NCI-H2107 (cell line): ENCODE results near the gene DNMT1.

ENCODE experiments used
- DNase-seq: peaks from one replicate; lab custom pipeline; 2025; lab: John Stamatoyannopoulos, UW

Gene DNMT1

DNA sequence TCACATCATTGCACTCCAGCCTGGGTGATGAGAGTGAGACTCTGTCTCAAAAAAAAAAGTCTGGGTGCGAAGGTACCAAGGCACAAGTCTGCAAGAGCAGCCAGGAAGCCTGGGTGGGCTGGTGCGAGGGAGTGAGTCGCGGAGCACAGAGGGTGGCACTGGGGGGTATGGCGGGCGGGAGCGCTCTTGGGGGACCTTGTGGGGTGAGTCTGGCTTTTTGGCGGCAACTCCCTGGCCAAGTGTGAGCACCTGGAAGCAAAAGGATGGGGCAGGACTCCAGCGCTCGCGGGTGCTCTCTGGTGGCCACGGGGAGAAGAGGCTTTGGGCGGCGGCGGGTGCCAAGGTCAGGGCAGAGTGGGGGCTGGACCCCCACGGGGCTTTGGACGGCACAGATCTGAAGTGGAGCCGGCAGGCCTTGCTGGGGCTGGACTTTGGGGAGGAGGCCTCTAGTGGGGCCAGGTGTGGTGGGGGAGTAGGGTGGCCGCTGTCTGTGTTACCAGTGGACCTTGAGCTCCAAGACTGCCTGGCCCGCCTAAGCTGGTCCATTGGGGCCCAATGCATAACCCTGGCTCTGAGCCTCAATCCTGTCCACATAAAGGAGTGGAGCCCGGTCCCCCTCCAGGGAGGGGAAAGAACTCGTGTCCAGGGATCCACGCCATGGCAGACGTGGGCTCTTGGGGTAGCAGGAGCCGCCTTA is 81.7 kb downstream of the DNMT1 start:
- DNase-seq = no peak

DNA sequence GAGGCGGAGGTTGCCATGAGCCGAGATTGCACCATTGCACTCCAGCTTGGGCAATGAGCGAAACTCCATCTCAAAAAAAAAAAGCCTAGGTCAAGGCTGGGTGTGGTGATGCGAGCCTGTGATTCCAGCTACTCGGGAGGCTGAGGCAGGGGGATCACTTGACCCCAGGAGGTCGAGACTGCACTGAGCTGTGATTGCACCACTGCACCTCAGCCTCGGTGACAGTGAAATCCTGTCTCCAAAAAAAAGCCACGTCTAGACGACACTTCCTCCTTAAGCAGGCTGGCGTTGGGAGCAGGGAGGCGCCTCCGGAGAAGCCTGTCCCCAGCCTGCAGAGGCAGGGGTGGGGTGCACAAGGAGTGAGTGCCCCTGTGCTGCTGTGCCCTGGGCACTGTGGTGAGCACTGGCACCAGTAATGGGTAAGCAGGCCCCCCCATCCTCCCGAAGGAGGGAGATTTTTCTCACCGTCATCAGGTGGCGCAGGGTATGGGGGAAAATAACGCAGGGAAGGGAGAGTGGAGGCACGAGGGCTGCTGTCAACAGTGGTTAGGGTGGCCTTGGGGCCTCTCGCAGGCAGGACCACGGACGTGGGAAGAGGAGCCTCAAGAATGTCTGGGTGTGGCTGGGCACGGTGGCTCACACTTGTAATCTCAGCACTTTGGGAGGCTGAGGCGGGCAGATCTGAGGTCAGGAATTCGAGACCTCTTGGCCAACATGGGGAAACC is 82.6 kb downstream of the DNMT1 start:
- no peak for DNase-seq

DNA sequence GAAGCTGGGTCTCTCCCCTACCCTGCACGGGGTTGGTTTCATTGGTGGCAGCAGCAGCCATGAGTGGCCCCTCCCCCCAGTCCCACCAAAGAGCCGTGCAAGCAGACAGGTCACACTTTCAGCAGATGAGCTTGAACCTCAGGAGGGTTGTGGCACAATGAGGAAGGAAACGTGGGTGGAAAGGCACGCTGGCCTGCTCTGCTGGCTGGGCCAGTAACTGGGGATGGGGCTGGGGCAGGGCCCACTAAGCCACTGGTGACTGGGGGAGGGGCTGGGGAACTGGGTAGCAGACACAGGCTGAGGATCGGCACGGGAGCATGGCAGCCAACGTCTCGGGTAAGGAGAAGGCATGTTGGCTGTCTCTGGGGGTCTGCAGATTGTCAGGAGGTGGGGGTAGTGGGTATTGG is 83.3 kb downstream of the DNMT1 start, which contains the start of gene P2RY11:
Gene P2RY11, plus strand, starts transcription at position 289 of the 407 bp plus-strand sequence. Its CDS starts 29 bp downstream, at position 318.
- DNase-seq = no peak

DNA sequence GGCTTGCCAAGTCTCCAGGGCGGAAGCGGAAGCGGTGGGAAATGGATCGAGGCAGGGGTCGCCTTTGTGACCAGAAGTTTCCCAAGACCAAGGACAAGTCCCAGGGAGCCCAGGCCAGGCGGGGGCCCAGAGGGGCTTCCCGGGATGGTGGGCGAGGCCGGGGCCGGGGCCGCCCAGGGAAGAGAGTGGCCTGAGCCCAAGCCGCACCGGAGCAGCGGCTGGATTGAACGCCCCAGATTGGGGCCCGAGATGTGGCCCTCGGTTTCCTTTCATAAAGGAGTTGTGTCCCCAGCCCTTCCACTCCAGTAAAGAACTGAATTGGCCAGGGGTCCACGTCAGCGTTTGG is 83.8 kb downstream of the DNMT1 start:
- no peak for DNase-seq

DNA sequence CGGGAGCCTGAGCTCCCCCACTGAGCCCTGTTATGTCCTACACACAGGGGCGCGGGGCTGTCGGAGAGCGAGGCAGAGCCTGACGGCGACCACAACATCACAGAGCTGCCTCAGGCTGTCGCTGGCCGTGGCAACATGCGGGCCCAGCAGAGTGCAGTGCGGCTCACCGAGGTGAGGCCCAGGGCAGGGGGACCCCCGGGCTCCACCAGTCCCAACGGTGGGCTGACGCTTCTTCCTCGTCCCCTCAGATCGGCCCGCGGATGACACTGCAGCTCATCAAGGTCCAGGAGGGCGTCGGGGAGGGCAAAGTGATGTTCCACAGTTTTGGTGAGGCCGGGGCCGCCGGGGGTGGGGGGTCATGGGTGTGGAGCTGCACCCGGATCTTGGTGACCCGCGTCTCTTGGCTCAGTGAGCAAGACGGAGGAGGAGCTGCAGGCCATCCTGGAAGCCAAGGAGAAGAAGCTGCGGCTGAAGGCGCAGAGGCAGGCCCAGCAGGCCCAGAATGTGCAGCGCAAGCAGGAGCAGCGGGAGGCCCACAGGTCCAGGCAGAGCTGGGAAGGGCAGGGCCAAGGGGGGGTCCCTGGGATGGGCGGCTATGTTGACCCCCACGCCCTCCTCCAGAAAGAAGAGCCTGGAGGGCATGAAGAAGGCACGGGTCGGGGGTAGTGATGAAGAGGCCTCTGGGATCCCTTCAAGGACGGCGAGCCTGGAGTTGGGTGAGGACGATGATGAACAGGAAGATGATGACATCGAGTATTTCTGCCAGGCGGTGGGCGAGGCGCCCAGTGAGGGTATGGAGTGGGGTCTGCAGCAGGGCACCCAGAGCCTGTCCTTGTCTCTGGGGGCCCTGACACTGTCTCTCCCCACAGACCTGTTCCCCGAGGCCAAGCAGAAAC is 84.4 kb downstream of the DNMT1 start:
- no peak for DNase-seq

DNA sequence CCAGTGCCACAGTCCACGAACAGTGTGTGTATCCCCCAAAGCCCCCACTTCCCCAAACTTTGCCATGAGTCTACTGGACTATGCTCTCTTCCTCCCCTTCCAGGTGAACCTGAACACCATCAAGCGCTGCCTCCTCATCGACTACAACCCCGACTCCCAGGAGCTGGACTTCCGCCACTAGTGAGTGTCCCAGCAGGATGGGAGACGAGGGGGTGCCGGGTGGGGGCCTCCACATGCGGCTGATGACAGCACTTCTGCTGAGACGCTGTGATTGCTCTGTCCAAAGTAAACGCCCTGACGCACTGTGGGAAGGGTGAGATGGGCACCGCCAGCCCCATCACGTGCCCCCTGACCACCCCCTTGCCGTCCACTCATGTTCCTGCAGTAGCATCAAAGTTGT is 85.2 kb downstream of the DNMT1 start:
- DNase-seq = no peak

DNA sequence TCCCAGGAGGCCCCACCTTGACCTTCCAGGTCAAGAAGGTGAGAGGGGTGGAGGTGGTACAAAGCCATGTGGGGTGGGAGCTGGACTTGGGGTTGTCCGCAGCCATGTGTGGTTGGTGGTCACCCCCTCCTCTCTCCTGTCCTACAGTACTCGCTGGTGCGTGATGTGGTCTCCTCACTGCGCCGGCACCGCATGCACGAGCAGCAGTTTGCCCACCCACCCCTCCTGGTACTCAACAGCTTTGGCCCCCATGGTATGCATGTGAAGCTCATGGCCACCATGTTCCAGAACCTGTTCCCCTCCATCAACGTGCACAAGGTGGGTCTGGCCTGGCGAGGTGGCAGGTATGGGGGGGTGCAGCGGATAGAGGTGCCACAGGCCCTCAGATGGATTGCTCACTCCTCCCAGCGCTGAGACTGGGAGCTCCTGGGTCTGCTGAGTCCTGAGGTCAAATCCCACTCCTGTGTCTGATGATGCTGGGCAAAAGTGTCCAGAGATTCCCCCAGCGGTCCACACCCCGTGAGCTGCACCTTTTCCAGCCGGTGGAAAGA is 86.9 kb downstream of the DNMT1 start:
- DNase-seq = no peak

DNA sequence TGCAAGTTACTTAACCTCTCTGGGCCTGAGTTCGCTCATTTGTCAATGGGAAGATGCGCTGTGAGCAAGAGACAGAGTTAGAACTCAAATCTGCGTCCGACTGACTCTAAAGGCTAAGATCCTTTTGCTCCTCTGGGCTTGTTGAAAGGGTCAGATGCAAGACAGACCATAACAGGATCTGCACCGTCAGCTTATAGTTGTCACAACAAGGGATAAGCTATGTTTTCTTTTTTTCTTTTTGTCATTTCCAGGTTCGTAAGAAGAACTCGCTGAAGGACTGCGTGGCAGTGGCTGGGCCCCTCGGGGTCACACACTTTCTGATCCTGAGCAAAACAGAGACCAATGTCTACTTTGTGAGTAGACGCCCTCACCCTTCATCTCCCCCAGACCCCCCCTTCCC is 87.5 kb downstream of the DNMT1 start:
- DNase-seq = no peak

DNA sequence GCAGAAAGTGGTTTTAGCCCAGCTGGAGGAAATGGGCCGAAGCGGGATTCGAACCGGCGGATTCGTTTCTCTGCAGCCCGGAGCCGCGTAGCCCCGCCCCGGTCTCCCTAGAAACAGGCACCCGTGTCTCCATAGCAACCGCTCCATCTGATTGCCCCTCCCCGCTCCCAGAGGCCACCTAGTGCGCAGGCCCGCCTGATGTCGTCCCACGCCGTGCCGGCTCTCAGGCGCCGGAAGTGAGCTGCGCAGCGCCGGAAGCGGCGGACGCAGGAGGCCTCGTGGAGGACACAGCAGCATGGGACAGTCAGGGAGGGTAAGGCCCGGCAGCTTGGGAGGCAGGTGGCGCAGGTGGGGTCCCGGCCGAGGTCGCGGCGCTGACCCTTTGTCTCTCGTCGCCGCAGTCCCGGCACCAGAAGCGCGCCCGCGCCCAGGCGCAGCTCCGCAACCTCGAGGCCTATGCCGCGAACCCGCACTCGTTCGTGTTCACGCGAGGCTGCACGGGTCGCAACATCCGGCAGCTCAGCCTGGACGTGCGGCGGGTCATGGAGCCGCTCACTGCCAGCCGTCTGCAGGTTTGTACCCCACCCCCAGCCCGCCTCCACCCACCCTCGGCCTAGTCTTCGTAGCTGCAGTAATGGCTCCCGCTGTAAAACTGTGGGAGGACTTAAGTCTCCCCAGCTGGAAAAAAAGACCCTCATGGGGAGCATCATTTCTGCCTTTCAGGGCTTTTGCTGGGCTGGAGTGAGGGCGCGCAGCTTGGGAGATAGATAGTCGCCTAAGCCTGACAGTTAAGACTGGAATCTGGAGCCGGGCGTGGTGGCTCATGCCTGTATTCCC is 88.4 kb downstream of the DNMT1 start, which contains the start of gene PPAN:
Gene PPAN, plus strand, starts transcription at position 263 of the 837 bp plus-strand sequence. Its CDS starts 33 bp downstream, at position 296.
- peak; percentile 97 for DNase-seq

DNA sequence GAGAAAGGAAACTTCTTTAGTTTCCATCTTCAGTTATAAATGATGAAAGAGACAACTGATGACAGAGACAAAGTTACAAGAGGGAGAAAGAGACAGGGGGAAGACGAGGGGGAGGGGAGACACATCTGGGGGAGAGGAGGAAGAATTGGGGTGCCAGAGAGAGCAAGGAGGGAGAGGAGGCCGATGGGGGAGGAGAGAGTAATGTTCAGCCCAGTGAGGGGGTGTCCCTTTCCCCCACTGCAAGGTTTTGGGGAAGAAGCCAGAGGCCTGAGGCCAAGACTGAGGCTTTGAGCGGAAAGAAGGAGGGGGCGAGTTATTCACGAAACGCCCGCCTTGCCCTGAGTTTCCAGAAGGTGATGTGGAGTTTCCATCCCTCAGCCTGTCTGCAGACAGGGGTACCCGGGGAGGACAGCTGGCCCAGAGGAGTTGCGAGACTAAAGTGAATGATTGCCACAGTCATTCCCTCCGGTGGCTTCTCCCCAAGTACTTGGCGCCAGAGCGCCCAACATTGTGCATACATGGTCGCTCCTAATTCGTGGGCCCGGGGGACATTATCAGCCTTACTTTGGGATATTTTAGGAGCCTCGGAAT is 89.1 kb downstream of the DNMT1 start:
- no peak for DNase-seq

DNA sequence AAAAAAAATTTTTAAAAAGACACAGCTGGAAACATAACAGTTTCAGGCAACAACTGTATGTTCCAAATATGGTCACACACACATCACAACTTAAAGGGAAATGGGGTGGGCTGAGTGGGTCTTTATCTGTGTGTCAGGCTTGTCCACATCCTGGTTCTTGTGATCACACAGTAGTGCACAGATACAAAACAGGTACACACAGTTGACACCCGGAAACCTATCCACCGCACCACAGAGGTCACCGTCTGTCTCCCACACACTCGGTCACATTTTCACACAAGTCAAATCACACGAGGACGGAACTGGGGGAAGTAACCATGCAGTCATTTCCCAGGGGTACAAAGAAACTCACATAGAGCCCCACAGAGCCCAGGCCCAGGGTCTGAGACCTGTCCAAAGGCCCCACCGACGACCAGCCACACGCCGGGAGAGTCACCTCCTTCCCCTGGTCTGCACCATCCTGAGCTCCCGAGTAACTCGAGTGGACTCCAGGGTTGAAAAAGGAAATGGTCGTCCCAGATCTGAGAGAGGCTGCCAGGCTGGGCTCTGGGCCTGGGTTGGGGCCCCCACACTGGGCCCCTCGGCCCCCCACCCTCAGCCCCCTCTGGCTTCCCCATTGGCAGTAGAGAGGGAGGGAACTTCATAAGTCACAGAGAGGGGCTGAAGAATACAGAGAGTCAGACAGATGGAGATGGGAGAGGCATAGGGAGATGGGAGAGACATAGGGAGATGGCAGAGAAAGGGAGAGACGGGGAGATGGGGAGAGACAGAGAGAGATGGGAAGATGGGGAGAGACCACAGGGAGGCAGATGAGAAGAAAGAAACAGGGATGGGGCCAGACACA is 89.9 kb downstream of the DNMT1 start:
- DNase-seq = no peak

DNA sequence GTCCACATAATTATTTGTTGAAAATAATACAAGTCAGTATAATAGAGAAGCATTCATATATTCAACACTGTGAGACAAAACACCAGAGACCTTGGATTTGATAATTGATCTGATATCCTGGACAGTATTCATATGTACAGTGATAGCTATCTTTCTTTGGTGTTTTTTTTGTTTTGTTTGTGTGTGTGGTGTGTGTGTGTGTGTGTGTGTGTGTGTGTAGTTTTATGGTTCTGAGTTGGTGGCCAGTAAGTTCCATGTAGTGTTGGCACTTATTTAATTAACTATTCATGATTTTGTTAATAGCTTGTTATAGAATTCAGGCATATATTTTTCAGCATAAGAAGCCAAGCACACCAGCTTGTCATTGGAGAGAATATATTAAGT is 90.6 kb downstream of the DNMT1 start:
- no peak for DNase-seq

DNA sequence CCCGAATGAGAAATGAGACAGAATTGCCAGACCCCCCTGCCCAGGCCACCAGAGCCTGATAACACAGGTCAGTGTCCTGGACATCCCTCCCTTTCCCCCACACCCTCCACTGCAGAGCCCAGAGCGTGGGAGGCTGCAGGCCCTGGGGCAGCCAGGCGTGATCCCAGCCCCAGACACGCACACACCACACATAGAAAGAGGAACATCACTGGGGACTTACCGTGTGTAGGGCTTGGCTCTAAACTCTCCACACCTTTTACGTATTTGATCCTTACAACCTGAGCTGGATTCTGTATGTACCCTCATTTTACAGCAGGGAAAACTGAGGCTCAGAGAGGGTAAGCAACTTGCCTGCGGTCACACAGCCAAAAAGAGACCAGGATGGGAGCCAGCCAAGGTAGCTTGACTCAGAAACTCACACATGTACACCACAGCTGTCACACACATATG is 91.9 kb downstream of the DNMT1 start:
- no peak for DNase-seq

DNA sequence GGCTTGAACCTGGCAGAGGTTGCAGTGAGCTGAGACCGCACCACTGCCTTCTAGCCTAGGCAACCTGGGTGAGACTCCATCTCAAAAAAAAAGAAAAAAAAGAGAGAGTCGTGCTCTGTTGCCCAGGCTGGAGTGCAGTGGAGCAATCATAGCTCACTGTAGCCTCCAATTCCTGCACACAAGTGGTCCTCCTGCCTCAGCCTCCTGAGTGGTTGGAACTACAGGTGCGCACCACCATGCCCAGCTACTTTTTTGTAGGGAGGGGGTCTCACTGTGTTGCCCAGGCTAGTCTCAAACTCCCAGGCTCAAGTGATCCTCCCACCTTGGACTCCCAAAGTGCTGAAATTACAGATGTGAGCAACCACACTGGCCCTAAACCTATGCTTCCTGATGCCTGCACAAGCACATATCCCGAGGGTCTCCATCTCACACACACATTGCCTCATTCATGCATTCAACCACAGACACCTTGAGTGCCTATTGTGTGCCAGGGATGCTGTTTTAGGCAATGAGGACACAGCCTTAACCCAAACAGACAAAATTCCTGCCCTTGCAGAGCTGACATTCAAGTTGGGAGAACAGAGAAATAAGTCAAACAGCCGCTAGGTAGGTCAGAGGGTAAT is 94.5 kb downstream of the DNMT1 start:
- no peak for DNase-seq

DNA sequence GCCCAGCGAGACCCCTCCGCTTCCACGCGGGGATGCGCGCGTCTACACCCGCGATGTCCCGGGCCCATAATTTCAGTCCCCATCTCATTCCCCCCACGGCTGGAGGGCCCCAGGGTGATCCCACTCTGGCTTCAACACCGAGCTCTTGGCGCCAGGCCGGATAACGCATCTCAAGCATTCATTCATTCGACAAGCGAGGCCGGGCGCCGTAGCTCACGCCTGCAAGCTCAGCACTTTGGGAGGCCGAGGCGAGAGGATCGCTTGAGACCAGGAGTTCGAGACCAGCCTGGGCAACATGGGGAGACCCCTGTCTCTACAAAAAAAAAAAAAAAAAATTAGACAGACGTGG is 98.2 kb downstream of the DNMT1 start:
- DNase-seq = no peak

DNA sequence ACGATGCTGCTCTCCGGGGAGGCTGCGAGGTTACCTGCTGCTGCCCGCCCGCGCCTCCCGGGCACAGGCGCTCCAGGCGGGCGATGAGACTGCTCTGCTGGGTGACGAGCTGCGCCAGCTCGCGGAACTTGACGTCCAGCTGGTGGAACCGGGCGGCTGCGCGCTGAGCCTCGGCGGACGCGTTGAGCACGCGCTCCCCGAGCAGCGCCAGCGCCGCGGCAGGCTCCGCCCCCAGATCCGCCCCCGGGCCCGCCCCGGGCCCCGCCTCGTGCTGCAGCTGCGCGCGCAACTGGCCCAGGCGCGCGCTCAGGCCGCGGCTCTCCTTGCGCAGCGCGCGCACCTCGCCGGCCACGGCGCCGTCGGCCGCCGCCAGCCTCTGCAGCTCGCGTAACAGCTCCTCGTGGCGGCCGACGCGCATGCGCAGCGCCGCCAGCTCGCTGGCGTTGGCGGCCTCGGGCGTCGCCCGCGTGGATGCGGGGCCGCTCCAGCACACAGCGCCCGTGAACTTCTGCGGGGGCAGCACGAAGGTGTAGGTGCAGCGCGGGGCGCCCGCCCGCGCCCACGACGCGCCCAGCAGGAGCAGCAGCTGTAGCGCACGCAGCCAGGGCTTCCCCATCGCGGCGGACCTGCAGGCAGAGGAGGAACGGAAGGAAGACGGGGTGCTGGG is 98.7 kb downstream of the DNMT1 start:
- peak; percentile 89 for DNase-seq

DNA sequence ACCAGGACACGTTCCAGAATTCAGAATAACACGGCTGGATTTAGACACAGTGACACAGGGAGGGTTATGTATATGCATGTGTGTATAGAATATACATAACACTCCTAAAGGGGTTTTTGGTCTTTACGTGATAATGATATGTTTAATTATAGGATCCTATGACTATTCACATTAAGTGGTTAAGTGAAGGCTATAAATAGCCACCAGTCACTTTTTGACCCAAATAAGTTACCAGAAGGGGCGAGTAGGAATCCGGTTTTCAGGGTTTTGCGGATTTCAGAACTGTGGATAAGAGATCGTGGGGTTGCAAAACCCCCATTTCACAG is 99.2 kb downstream of the DNMT1 start:
- no peak for DNase-seq

DNA sequence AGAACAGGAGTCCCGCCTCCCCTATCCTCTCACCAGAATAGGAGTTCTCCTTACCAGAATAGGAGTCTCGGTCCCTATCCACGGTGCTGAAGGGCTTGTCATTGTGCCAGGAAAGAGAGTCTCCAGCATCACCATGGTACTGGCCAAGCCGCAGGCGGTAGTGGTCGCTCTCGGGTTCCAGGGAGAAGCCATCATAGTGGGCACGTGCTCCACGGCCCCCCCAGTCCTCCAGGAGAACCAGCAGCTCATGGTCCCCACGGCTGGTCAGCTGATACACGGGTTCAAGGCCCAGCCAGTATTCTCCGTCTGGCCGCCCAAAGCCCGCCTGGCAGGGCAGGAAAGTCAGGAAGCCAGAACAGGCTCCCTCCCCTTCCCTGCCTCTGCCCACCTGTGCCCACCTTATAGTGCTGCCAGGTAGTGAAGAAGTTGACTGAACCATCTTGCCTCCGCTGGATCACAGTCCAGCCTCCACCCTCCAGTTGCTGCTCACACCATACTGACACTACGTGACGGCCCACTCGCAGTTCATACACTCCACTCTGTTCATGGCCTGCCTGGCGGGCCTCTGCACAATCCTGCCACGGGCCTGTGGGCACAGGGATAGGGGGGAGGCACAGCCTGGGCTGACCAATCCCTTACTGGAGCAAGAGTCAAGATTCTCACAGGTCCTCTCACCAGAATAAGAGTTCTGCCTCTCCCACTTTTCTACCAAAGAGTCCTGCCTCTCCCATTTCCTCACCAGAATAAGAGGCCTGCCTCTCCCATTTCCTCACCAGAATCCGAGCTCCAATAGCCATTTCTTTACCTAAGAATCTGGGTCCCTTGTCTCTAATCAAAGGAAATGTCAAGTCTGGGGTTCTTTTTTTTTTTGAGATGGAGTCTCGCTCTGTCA is 101.2 kb downstream of the DNMT1 start:
- no peak for DNase-seq
